22Rv1 (cell line): ENCODE results near the gene TTLL8.

Experiments used
- H3K27ac ChIP-seq: fragments of 450-650 bp; 2 replicates; pipeline ENCODE4 v1.5.1; 2017
- ZFX ChIP-seq: fragments of 450-650 bp; IDR thresholded peaks from 2 replicates; pipeline ENCODE4 v1.6.1; 2017; ENCODE audit warnings: antibody characterized with exemption, borderline replicate concordance
- TF ChIP-seq, protein P1 (sequence below): fragments of 450-650 bp; IDR thresholded peaks from 2 replicates; pipeline ENCODE4 v1.5.1; 2017; ENCODE audit warnings: mild to moderate bottlenecking

Gene TTLL8

DNA sequence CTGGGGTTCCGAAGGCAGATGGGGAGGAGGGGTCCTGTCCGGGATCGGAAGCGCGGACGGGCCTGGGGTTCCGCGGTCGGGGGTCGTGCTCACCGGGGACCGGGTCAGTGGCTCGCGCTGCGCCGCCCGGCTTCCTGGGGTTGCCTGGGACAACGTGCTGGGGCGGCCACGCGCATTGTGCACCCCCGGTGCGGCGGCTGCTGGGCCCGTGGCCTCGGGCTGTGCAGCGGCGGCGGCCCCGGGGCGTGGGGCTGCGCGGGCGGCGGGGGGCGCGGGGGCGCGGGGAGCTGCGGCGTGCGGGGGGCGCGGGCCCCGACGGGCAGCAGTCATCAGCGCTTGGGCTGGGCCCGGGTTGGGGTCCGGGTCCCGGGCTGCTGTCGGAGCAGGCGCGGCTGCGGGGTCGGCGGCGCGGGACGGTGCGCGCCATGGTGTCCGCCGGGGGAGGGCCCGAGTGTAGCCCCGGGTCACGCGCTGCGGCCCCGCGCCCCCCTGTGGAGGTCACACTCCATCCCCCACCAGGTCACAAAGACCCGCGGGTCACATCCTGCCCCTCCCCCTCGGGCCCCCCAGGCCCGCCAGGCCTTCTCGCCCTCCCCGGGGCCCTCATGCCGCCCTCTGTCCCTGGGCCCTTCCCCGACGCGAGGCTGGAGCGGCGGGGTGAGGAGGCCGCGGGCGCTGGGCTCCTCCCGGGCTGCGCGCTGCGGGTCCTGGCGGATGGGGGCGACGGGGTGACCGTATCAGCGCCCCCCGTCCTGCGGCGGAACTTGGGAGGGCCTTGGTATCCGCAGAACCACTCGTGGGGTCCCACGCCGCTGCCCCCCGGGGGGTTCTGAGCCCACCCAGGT is at the start of gene TTLL8:
TTLL8 (minus strand) TSS at position 238 of the 845 bp plus-strand sequence.
- TF ChIP-seq ZFX: no peak
- TF ChIP-seq, protein P1, sequence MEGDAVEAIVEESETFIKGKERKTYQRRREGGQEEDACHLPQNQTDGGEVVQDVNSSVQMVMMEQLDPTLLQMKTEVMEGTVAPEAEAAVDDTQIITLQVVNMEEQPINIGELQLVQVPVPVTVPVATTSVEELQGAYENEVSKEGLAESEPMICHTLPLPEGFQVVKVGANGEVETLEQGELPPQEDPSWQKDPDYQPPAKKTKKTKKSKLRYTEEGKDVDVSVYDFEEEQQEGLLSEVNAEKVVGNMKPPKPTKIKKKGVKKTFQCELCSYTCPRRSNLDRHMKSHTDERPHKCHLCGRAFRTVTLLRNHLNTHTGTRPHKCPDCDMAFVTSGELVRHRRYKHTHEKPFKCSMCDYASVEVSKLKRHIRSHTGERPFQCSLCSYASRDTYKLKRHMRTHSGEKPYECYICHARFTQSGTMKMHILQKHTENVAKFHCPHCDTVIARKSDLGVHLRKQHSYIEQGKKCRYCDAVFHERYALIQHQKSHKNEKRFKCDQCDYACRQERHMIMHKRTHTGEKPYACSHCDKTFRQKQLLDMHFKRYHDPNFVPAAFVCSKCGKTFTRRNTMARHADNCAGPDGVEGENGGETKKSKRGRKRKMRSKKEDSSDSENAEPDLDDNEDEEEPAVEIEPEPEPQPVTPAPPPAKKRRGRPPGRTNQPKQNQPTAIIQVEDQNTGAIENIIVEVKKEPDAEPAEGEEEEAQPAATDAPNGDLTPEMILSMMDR: no peak
- no peak within 1 kb of the TSS for H3K27ac ChIP-seq

DNA sequence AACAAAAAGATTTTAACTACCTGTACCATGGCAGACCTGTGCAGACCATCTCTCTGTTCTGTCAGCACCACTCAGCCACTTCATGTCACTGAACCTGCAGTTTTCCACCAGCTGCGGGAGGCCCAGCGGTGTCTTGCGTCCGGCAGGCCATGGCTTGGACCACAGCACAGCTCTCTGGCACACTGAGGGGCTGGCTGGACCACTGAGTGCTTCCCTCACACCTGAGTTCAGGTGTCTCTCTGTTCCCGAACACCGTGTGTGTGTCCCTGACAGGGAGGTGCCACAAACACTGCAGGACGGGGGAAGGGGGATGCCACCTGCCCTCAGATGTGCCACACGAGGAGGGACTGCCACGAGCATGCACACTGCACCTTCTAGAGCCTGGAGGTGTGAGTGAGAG is 49.4 kb upstream of the TTLL8 start:
- H3K27ac ChIP-seq: no peak overlapping the region
- no peak for TF ChIP-seq ZFX
- TF ChIP-seq, protein P1: no peak

DNA sequence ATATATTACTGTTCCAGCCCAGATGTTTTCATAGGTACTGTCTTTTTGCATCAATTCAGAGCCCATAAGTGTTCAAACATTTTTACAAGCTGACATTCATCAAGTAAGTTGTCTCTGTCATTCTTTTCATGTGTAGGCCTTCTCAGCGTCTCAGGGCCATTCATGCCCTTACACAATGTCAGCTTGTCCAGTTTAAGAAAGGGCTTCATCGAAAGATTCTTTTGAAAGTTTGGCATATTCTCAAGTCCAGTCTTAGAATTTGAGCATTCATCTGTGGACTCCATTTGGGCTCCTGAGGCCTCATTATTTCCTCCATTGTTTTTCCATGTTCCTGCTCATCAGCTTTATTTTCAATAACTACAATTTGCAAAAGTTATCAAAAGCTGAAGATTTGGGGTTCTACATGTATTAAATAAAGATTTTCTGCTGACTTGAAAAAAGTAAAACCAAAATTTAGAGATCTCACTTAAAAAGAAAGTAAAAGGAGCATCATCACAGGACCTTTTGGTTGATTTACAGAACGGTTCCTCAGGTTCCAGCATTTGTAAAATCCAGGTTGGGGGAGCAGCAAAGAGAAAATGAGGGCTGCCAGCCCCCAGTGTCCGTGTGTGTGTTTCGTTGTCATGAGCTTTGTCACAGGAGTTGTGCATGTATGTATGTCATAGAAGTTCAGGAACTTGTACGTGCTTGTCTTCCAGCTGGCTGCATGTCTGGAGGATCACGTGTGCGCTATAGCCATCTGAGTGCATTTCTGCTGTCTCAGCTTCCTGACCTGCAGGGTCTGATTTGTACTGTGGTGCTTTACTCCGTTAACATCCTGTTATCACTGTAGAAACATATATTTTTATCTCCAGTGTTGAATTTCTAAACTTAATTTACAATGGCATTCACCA is 47.4 kb upstream of the TTLL8 start:
- TF ChIP-seq, protein P1: no peak
- no peak for TF ChIP-seq ZFX
- H3K27ac ChIP-seq: no peak overlapping the region

DNA sequence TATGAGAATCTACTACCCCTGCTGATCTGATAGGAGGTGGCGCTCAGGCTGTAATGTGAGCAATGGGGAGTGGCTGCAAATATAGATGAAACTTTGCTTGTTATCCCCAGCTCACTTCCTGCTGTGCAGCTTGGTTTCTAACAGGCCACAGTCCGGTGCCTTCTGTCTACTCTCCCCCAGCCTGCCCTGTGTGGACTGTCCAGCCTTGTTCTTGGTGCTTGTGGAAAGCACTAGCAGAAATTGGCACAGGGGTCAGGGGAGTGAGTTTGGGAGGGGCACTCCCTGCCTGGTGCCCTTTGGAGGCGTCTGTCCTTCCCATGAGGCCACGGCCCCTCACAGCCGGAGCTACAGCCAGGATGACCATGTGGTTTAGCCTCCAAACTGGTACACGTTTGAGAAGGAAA is 46.0 kb upstream of the TTLL8 start:
- H3K27ac ChIP-seq: no peak overlapping the region

DNA sequence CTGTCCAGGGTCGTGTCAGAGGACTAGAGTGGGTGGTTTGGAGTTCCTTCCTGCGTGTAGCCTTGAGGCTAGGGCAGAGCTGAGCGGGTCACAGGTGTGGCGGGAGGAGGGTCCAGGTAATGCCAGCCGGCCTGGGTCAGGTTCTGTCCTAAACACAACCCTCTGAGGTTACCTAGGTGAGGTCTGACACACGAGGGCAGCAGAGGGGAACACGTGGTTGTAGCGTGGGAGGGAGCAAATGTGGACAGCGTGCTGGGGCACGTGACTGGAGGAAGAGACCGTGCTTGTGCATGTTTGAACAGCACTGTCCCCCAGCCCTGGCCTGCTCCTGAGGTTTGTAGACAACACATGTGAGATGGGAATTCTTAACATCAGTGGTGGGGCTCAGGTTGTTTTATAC is 44.8 kb upstream of the TTLL8 start:
- no peak overlapping the region for H3K27ac ChIP-seq
- TF ChIP-seq, protein P1: no peak
- TF ChIP-seq ZFX: no peak

More for the DNA sequence above, 46.0 kb upstream of the TTLL8 start:
- TF ChIP-seq, protein P1: no peak
- TF ChIP-seq ZFX: no peak

DNA sequence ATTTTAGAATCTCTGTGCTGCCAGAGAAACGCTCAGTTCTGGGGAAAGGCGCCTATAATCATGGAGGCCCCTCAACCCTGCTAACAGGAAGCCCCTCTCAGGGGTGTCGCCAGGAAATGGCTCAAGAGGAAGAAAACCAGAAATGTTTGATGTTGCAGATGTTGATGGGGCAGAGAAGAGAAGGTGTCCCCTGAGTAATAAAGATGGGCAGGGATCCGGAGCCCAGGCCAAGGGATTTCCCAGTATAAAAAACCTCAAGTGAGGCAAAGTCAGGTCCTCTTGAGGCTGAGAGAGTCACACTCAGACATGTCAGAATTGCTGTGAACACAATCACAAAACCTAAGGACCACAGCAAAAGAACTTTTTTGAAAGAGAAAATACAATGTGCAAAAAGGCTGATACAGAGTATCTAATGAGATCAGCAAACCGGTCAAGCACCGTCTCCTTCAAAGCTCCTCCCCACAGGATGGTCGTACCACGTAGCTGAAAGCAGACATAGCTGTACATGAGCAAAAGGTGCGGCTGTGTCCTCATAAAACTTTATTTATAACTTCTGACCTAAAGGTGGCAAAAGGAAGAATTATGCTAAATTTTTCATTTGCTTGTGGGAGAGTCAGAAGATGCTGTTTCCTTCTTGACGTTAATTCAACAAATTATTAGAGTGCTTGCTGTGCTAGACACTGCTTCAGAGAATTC is 43.9 kb upstream of the TTLL8 start:
- H3K27ac ChIP-seq: no peak overlapping the region
- TF ChIP-seq, protein P1: no peak
- TF ChIP-seq ZFX: no peak
